Measurements from ENCODE around the gene OSBPL3.

GRCh38 chr7:24863626-24864025 lies 116.4 kb downstream of the OSBPL3 start:
- TF ChIP-seq CTCF (IDR thresholded peaks at IDR 0.05) = no peak
- TF ChIP-seq POLR2A (IDR thresholded peaks at IDR 0.05) = no peak
- no peak for TF ChIP-seq POLR2AphosphoS5 (IDR thresholded peaks at IDR 0.05)
